Sigmoid colon (tissue), 7 donors: ENCODE data around the gene SIM1. TPM values are rescaled to one million over a fixed set of nuclear protein-coding genes. Genes with fewer than 3 reads are reported as not detected.

Experiments
- DNase-seq: peaks from one replicate; pipeline ENCODE4 v3.0.0-alpha.2; 2019
- H3K27ac ChIP-seq, 4 donors: fragments of 200-600 bp; sonication (generic); one replicate each; pipeline ENCODE4 v1.5.1; 2016 to 2019; ENCODE audit warnings: mild to moderate bottlenecking in 1 of 4
- H3K27me3 ChIP-seq, 3 donors: fragments of 200-600 bp; sonication (generic); one replicate each; pipeline ENCODE4 v1.5.1; 2019; ENCODE audit warnings: mild to moderate bottlenecking in 1 of 3
- H3K36me3 ChIP-seq, 4 donors: fragments of 200-600 bp; sonication (generic); one replicate each; pipeline ENCODE4 v1.5.1; 2016 to 2019
- H3K4me1 ChIP-seq, 4 donors: fragments of 200-600 bp; sonication (generic); one replicate each; pipeline ENCODE4 v1.5.1; 2017 to 2019
- H3K4me3 ChIP-seq, 4 donors: fragments of 200-600 bp; sonication (generic); one replicate each; pipeline ENCODE4 v1.5.1; 2017 to 2019; ENCODE audit warnings: mild to moderate bottlenecking in 2 of 4, moderate library complexity in 1 of 4
- H3K9me3 ChIP-seq, 4 donors: fragments of 200-600 bp in 3 of 4; sonication (generic) in 3 of 4; one replicate each; pipeline versions ENCODE4 v1.5.1 to v1.6.1; 2013 to 2019
- CTCF ChIP-seq, 4 experiments: fragments of 450-650 bp in 3 of 4; fragments of 200-600 bp in 1 of 4; IDR thresholded peaks; one replicate each; pipeline ENCODE4 v1.5.1; 2016 to 2019; ENCODE audit warnings: antibody characterized with exemption in 4 of 4, mild to moderate bottlenecking in 3 of 4, moderate library complexity in 2 of 4
- EP300 ChIP-seq, 4 donors: sonication (generic); formaldehyde crosslinking; IDR thresholded peaks; one replicate each; pipeline ENCODE4 v1.6.1; 2017; ENCODE audit warnings: antibody characterized with exemption in 4 of 4
- POLR2A ChIP-seq, 2 donors: fragments of 450-650 bp; IDR thresholded peaks; one replicate each; pipeline ENCODE4 v1.6.1; 2016; ENCODE audit warnings: antibody characterized with exemption in 2 of 2, mild to moderate bottlenecking in 2 of 2, moderate library complexity in 2 of 2
- POLR2AphosphoS5 ChIP-seq, 4 donors: sonication (generic); formaldehyde crosslinking; IDR thresholded peaks; one replicate each; pipeline ENCODE4 v1.6.1; 2017; ENCODE audit warnings: antibody characterized with exemption in 4 of 4
- WGBS, 2 donors: extraction: QIAGEN DNeasy Blood & Tissue Kit; methylation state at CpG; one replicate each; pipeline ENCODE4 v1.1.7; 2013; 5-methylcytosine and 5-hydroxymethylcytosine counted together
- intact Hi-C: fragments of 100-400 bp; cut with DNase I; formaldehyde crosslinking; loops from one replicate; pipeline ENCODE4 v1.15.1; 2023
- polyA plus RNA-seq, 3 donors: library from polyadenylated mRNA; stranded (reverse); fragments of 200-250 nt; gene quantifications; one replicate each; pipeline ENCODE4 v1.2.3, GENCODE V29; 2013
- total RNA-seq, 4 donors: library from RNA; depleted of rRNA; stranded (reverse); fragments of >200 nt; gene quantifications; one replicate each; pipeline ENCODE4 v1.1.0, GENCODE V29; 2016
- donor health status: healthy with polysubstance abuse.
- donor health status: Bipolar disorder and iron deficiency.
- donor health status: healthy.

SIM1 gene
- total and polyA plus RNA-seq, 7 donors: not detected

- H3K4me3 ChIP-seq: no peak overlapping the region
- intact Hi-C loops: no loop called here
- peaks cover 74 to 99% (median 94%) of the 10 kb centered on the region in 3 donors for H3K27me3 ChIP-seq
- no peak for DNase-seq
- no peak for TF ChIP-seq CTCF (IDR thresholded peaks at IDR 0.05)
- no peak for TF ChIP-seq POLR2AphosphoS5 (IDR thresholded peaks at IDR 0.05)
- TF ChIP-seq POLR2A (IDR thresholded peaks at IDR 0.05): no peak
- TF ChIP-seq EP300 (IDR thresholded peaks at IDR 0.05): no peak
- H3K36me3 ChIP-seq: no peaks in the 10 kb centered on the region
- WGBS, 2 donors: 9 to 13% methylated on average over 36 of the region's 36 CpGs
- H3K27ac ChIP-seq: no peak overlapping the region
- peaks cover 0 to 21% (median 13%) of the 10 kb centered on the region in 4 donors for H3K4me1 ChIP-seq
- peaks cover 0 to 2% (median 0%) of the 10 kb centered on the region in 4 donors for H3K9me3 ChIP-seq
Measured at GRCh38 chr6:100453701-100454521, 10.8 kb downstream of the SIM1 start.

GRCh38 chr6:100452998-100453397 is 11.7 kb downstream of the SIM1 start:
- peaks cover 0 to 2% (median 0%) of the 10 kb centered on the region in 4 donors for H3K9me3 ChIP-seq
- TF ChIP-seq EP300 (IDR thresholded peaks at IDR 0.05) (no peak), POLR2AphosphoS5 (IDR thresholded peaks at IDR 0.05) (no peak), CTCF (IDR thresholded peaks at IDR 0.05) (no peak), POLR2A (IDR thresholded peaks at IDR 0.05) (no peak)
- intact Hi-C loops: no loop called here
- no peaks in the 10 kb centered on the region for H3K36me3 ChIP-seq
- WGBS, 2 donors: 13 to 30% methylated on average over 3 of the region's 3 CpGs
- peaks cover 74 to 99% (median 94%) of the 10 kb centered on the region in 3 donors for H3K27me3 ChIP-seq
- peaks cover 0 to 14% (median 8%) of the 10 kb centered on the region in 4 donors for H3K4me1 ChIP-seq
- DNase-seq: no peak
- H3K4me3 ChIP-seq: no peak overlapping the region
- H3K27ac ChIP-seq: no peak overlapping the region

GRCh38 chr6:100451577-100451976 is 13.1 kb downstream of the SIM1 start:
- Histone ChIP-seq H3K27ac (no peak overlapping the region), H3K4me3 (no peak overlapping the region), H3K9me3 (peaks cover 0 to 2% (median 0%) of the 10 kb centered on the region in 4 donors), H3K4me1 (peaks cover 0 to 23% (median 19%) of the 10 kb centered on the region in 4 donors), H3K36me3 (no peaks in the 10 kb centered on the region), H3K27me3 (peaks cover 72 to 99% (median 94%) of the 10 kb centered on the region in 3 donors)
- 51 to 70% methylated on average over 1 of the region's 1 CpG for WGBS, 2 donors
- intact Hi-C loops: no loop called here
- DNase-seq: no peak
- TF ChIP-seq POLR2AphosphoS5 (IDR thresholded peaks at IDR 0.05) (no peak), EP300 (IDR thresholded peaks at IDR 0.05) (no peak)

- TF ChIP-seq EP300 (IDR thresholded peaks at IDR 0.05): no peak
- TF ChIP-seq POLR2AphosphoS5 (IDR thresholded peaks at IDR 0.05): no peak
- TF ChIP-seq CTCF (IDR thresholded peaks at IDR 0.05): no peak
- TF ChIP-seq POLR2A (IDR thresholded peaks at IDR 0.05): no peak
- peaks cover 56 to 99% (median 92%) of the 10 kb centered on the region in 3 donors for H3K27me3 ChIP-seq
- no peaks in the 10 kb centered on the region for H3K36me3 ChIP-seq
- H3K27ac ChIP-seq: no peak overlapping the region
- no peaks in the 10 kb centered on the region for H3K9me3 ChIP-seq
- WGBS, 2 donors: 10 to 28% methylated on average over 38 of the region's 38 CpGs
- no peak for DNase-seq
- intact Hi-C loops: no loop called here
- peaks cover 0 to 24% (median 22%) of the 10 kb centered on the region in 4 donors for H3K4me1 ChIP-seq
- no peak overlapping the region for H3K4me3 ChIP-seq
Measured at GRCh38 chr6:100449239-100449691, 15.5 kb downstream of the SIM1 start.

- TF ChIP-seq EP300 (IDR thresholded peaks at IDR 0.05) (no peak), POLR2AphosphoS5 (IDR thresholded peaks at IDR 0.05) (no peak), CTCF (IDR thresholded peaks at IDR 0.05) (no peak)
- no peak for DNase-seq
- Histone ChIP-seq H3K4me3 (no peak overlapping the region), H3K27ac (no peak overlapping the region), H3K9me3 (no peaks in the 10 kb centered on the region), H3K36me3 (no peaks in the 10 kb centered on the region), H3K4me1 (peaks cover 0 to 21% (median 19%) of the 10 kb centered on the region in 4 donors), H3K27me3 (peaks cover 46 to 99% (median 80%) of the 10 kb centered on the region in 3 donors)
- intact Hi-C loops: no loop called here
- 14 to 30% methylated on average over 47 of the region's 47 CpGs for WGBS, 2 donors
Measured at GRCh38 chr6:100447900-100448748, 16.6 kb downstream of the SIM1 start.
